HG03064 (cell line): Measurements from ENCODE around the gene TFPI.

ENCODE experiments used
- ATAC-seq: cut with Tn5 transposase; IDR thresholded peaks from one replicate; pipeline ENCODE4 v1.9.1; 2021; ENCODE audit warnings: low read depth; ENCODE audit not compliant: unreplicated experiment

TFPI gene

GRCh38 chr2:187470698-187471097, 83.5 kb downstream of the TFPI start:
- no peak for ATAC-seq

GRCh38 chr2:187469538-187469937, 84.7 kb downstream of the TFPI start:
- no peak for ATAC-seq

- no peak for ATAC-seq
Measured at GRCh38 chr2:187468262-187468661, 86.0 kb downstream of the TFPI start.

GRCh38 chr2:187466129-187466792, 88.0 kb downstream of the TFPI start:
- no peak for ATAC-seq

GRCh38 chr2:187462839-187463238, 91.4 kb downstream of the TFPI start:
- no peak for ATAC-seq

GRCh38 chr2:187461294-187462261, 92.7 kb downstream of the TFPI start:
- ATAC-seq, result no peak

- no peak for ATAC-seq
Measured at GRCh38 chr2:187459256-187459655, 95.0 kb downstream of the TFPI start.

GRCh38 chr2:187453078-187453641, 101.1 kb downstream of the TFPI start:
- ATAC-seq, result no peak

GRCh38 chr2:187451510-187451909, 102.7 kb downstream of the TFPI start:
- ATAC-seq, result no peak

- ATAC-seq, result no peak
Measured at GRCh38 chr2:187447336-187447735, 106.9 kb downstream of the TFPI start.

- ATAC-seq, result no peak
Measured at GRCh38 chr2:187446711-187447110, 107.5 kb downstream of the TFPI start.

- no peak for ATAC-seq
Measured at GRCh38 chr2:187445051-187445450, 109.2 kb downstream of the TFPI start.

- no peak for ATAC-seq
Measured at GRCh38 chr2:187442778-187443177, 111.5 kb downstream of the TFPI start.

GRCh38 chr2:187442378-187442777, 111.9 kb downstream of the TFPI start:
- no peak for ATAC-seq

GRCh38 chr2:187440101-187440675, 114.0 kb downstream of the TFPI start:
- no peak for ATAC-seq

- no peak for ATAC-seq
Measured at GRCh38 chr2:187438455-187438854, 115.8 kb downstream of the TFPI start.

- no peak for ATAC-seq
Measured at GRCh38 chr2:187435756-187436155, 118.5 kb downstream of the TFPI start.

GRCh38 chr2:187435078-187435477, 119.2 kb downstream of the TFPI start:
- no peak for ATAC-seq

- ATAC-seq, result no peak
Measured at GRCh38 chr2:187434342-187434785, 119.9 kb downstream of the TFPI start.

- ATAC-seq, result no peak
Measured at GRCh38 chr2:187431911-187432310, 122.3 kb downstream of the TFPI start.

GRCh38 chr2:187429989-187430388, 124.2 kb downstream of the TFPI start:
- ATAC-seq, result no peak
